ENCODE data around the gene PKNOX2.

The PKNOX2 gene

DNA sequence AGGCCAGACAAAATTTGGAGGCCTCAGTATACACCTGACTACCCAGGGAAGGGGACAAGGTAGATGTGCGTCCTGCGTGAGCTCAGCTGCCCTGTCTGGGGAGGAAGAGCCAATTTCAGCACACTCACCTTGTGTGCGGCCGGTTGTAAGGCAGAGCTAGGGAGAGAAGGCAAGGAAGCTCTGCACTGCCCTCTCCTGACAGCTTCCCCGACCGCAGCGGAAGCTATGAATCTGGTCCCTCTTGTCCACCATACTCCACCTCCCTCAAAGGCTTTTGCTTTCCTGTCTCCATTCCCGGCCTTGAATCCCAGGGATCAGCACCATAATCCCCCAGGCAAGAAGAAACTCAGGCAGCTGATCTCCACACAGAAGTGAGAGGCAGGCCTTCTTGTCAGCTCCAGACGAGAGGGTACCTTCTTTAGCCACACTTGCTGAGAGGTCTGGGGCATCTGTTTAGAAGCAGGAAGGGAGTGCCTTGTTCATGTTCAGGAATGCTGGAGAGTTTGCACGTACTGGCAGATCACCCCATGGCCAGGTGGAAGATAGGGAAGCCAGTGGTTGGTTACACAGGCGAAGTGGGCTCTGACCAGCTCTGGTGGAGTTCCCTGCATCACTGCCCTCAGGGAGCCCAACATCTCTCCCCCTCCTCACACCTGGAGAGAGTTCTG, 269.0 kb downstream of the PKNOX2 start:
- no peak for DNase-seq (ENCODE audit: extremely low read depth, low read depth)
- TF ChIP-seq, protein P1, sequence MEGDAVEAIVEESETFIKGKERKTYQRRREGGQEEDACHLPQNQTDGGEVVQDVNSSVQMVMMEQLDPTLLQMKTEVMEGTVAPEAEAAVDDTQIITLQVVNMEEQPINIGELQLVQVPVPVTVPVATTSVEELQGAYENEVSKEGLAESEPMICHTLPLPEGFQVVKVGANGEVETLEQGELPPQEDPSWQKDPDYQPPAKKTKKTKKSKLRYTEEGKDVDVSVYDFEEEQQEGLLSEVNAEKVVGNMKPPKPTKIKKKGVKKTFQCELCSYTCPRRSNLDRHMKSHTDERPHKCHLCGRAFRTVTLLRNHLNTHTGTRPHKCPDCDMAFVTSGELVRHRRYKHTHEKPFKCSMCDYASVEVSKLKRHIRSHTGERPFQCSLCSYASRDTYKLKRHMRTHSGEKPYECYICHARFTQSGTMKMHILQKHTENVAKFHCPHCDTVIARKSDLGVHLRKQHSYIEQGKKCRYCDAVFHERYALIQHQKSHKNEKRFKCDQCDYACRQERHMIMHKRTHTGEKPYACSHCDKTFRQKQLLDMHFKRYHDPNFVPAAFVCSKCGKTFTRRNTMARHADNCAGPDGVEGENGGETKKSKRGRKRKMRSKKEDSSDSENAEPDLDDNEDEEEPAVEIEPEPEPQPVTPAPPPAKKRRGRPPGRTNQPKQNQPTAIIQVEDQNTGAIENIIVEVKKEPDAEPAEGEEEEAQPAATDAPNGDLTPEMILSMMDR (IDR thresholded peaks at IDR 0.05; ENCODE audit: low read depth, low read length): peak; percentile 62

DNA sequence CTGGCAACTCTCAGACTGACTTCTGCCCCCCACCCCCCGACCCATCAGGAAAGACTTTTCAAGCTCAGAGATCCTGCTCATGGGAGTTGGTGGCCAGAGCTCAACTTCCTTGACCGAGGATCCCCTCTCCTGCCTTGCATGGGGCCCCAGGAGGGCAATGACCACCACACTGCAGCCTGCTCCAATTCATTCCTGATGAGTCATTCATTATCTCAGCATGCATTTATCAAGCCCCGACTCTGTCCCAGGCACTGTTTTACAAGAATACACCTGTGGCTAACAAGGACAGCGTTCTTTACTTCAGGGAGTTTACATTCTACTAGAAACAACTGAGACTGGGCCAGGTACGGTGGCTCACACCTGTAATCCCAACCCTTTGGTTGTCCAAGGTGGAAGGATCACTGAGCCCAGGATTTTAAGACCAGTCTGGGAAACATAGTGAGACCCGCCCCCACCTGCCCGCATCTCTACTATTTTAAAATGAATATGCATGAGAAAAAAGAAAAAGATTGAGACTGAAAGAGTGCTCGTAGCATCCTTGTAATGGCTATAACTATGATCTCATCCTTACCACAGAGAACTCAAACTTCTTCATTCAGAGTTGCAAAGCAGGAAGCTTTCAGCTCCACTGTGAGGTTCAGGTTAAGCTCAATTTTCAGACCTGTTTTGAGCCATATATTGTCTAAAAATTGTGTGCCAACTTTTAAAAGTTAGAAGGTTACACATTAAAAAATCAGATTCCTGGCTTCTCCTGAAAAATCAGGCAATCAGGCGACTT, 271.1 kb downstream of the PKNOX2 start:
- no peak for DNase-seq (ENCODE audit: extremely low read depth, low read depth)
- TF ChIP-seq, protein P1 (IDR thresholded peaks at IDR 0.05; ENCODE audit: low read depth, low read length): no peak

DNA sequence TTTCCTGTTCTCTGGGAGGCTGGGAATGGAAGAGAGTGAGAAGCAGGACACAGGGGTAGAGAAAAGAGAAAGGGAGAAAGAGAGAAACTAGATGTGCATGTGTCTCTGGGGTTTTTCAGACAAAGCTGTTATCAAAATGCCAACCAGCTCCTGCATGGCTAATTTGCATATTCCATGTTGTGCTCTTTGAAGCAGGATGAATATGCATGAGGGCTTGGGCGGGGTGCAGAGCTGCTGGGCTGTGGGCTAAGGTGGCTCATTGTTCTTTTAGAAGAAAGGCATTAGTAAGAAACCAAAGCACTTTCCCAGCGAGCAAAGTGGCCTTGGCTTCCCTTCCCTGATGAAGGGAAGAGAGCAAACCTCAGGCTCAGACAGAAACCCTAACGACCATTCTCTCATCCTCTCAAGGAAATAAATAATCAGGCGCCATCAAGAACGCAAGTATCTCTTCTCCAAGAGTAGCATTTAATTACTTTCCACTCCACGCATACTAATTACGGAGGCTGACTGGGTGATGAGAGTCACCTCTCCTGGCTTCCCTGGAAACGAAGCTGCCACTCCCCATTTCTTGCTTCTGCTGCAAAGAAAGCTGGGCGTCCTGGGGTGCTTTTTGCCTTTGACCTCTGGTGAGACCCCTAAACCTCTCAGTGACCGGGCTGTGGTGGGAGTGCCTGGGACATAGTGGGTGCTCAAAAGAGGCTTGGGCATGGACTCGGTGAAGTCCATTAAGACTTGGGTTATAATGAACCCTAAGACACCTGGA, 277.3 kb downstream of the PKNOX2 start:
- DNase-seq (ENCODE audit: extremely low read depth, low read depth): no peak
- TF ChIP-seq, protein P1 (IDR thresholded peaks at IDR 0.05; ENCODE audit: low read depth, low read length): no peak

DNA sequence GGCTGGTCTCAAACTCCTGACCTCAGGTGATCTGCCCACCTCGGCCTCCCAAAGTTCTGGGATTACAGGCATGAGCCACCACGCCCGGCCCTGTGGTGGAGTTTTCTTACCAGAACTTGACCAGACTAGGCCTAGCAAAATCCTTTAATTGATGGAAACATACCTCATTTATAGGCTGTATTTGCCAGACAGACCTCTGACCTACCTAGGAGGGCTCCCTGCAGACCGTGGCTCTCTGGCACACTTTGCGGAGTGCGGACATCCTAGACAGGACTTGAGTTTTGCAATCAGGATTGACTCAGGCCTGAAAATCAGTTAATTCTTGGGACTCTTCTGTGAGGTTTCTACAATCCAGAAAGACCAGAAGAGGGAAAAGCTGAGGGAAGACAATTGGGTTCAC, 278.4 kb downstream of the PKNOX2 start:
- no peak for DNase-seq (ENCODE audit: extremely low read depth, low read depth)
- TF ChIP-seq, protein P1 (IDR thresholded peaks at IDR 0.05; ENCODE audit: low read depth, low read length): no peak

DNA sequence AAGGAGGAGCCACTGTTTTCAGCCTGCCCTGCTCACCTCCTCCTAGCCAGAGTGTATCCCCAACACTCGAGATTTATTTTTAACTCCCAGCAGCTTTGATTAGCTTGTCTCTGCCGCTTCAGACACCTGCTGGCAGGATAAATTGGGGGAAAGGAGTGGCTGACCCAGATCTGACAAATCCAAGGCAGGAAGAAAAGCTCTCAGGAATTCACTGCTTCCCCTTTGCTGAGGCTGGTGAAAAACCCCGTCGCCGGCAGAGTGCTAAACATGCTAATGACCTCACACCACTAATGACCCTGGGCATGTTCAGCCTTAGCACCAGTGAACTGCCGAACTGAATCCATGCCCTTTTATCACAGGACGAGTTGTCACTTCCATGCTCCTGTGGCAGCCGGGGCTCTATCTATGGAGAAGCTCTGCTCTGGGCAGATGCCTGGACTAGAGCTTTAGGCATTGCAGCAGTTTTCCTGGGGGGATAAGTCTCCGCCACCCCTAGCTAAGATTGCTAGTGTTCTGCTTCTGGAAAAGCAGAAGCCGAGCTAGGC, 279.3 kb downstream of the PKNOX2 start:
- DNase-seq (ENCODE audit: extremely low read depth, low read depth): no peak

DNA sequence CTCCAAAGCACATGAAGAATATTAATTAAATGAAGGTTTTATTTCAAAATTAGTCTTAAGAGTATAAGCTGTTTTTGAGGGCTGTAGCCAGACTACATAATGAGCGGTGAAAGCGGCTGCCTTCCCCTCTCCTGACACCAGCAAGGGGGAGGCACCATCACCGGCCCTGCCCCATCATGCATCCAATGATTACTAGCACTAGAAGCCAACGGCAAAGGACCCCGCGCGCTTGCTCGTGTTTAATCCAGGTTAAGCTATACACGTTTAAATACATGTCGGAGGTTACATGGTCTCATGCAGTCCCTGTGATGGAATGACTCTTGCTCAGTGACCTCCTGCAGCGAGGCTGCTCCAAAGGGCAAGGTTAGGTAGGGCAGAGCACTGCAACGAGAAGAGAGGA, 281.2 kb downstream of the PKNOX2 start:
- DNase-seq (ENCODE audit: extremely low read depth, low read depth): no peak
- TF ChIP-seq, protein P1 (IDR thresholded peaks at IDR 0.05; ENCODE audit: low read depth, low read length): no peak

More for the DNA sequence above, 279.3 kb downstream of the PKNOX2 start:
- TF ChIP-seq, protein P1 (IDR thresholded peaks at IDR 0.05; ENCODE audit: low read depth, low read length): no peak
